Esophagus muscularis mucosa (tissue), 4 donors: ENCODE measurements around the gene SYNPO2.

Source experiments
- CTCF ChIP-seq, 3 experiments: fragments of 200-600 bp in 2 of 3; fragments of 450-650 bp in 1 of 3; sonication (generic) in 2 of 3; IDR thresholded peaks; one replicate each; pipeline ENCODE4 v1.5.1; 2017 to 2019; ENCODE audit warnings: antibody characterized with exemption in 3 of 3, mild to moderate bottlenecking in 2 of 3, moderate library complexity in 1 of 3
- EP300 ChIP-seq: sonication (generic); formaldehyde crosslinking; IDR thresholded peaks from one replicate; pipeline ENCODE4 v1.6.1; 2017; ENCODE audit warnings: antibody characterized with exemption
- POLR2A ChIP-seq: fragments of 450-650 bp; IDR thresholded peaks from one replicate; pipeline ENCODE4 v1.6.1; 2017; ENCODE audit warnings: antibody characterized with exemption, moderate library complexity, mild to moderate bottlenecking, low read depth
- POLR2AphosphoS5 ChIP-seq, 2 donors: sonication (generic); formaldehyde crosslinking; IDR thresholded peaks; one replicate each; pipeline ENCODE4 v1.6.1; 2017; ENCODE audit warnings: antibody characterized with exemption in 2 of 2

- no peak for TF ChIP-seq CTCF (IDR thresholded peaks at IDR 0.05)
- no peak for TF ChIP-seq POLR2A
- no peak for TF ChIP-seq POLR2AphosphoS5 (IDR thresholded peaks at IDR 0.05)
- no peak for TF ChIP-seq EP300
Measured at GRCh38 chr4:118849867-118850487, 38.7 kb upstream of the SYNPO2 start.
